ENCODE data around the gene ADCK1.
"Not testable (repeated sequence)": the region's sequence is repeated elsewhere in the genome, so short reads cannot be mapped to it uniquely, and the experiment has no call there.

Gene ADCK1

GRCh38 chr14:77880056-77880455 lies 80.1 kb downstream of the ADCK1 start:
- no peak for TF ChIP-seq CTCF (IDR thresholded peaks at IDR 0.05; ENCODE audit: low read depth, low read length)
- DNase-seq (ENCODE audit: extremely low read depth, low read depth) = no peak

- no peak for DNase-seq (ENCODE audit: extremely low read depth, low read depth)
- TF ChIP-seq CTCF (IDR thresholded peaks at IDR 0.05; ENCODE audit: low read depth, low read length) = no peak
These were observed 82.2 kb downstream of the ADCK1 start for GRCh38 chr14:77882098-77882497.

- no peak for TF ChIP-seq CTCF (IDR thresholded peaks at IDR 0.05; ENCODE audit: low read depth, low read length)
- DNase-seq (ENCODE audit: extremely low read depth, low read depth) = no peak
These were observed 82.7 kb downstream of the ADCK1 start for GRCh38 chr14:77882636-77883035.

- no peak for DNase-seq (ENCODE audit: extremely low read depth, low read depth)
- no peak for TF ChIP-seq CTCF (IDR thresholded peaks at IDR 0.05; ENCODE audit: low read depth, low read length)
These were observed 83.4 kb downstream of the ADCK1 start for GRCh38 chr14:77883131-77883846.

GRCh38 chr14:77883847-77884238 lies 83.9 kb downstream of the ADCK1 start:
- TF ChIP-seq CTCF (IDR thresholded peaks at IDR 0.05; ENCODE audit: low read depth, low read length) = no peak
- no peak for DNase-seq (ENCODE audit: extremely low read depth, low read depth)

- no peak for TF ChIP-seq CTCF (IDR thresholded peaks at IDR 0.05; ENCODE audit: low read depth, low read length)
- no peak for DNase-seq (ENCODE audit: extremely low read depth, low read depth)
These were observed 85.5 kb downstream of the ADCK1 start for GRCh38 chr14:77885367-77885766.

GRCh38 chr14:77886010-77886409 lies 86.1 kb downstream of the ADCK1 start:
- DNase-seq (ENCODE audit: extremely low read depth, low read depth) = no peak
- no peak for TF ChIP-seq CTCF (IDR thresholded peaks at IDR 0.05; ENCODE audit: low read depth, low read length)

- not testable (repeated sequence) for DNase-seq (ENCODE audit: extremely low read depth, low read depth)
These were observed 89.0 kb downstream of the ADCK1 start for GRCh38 chr14:77888903-77889302.

Data from AG09319 (cell line).